ENCODE results near the gene GLO1.

The GLO1 gene

DNA sequence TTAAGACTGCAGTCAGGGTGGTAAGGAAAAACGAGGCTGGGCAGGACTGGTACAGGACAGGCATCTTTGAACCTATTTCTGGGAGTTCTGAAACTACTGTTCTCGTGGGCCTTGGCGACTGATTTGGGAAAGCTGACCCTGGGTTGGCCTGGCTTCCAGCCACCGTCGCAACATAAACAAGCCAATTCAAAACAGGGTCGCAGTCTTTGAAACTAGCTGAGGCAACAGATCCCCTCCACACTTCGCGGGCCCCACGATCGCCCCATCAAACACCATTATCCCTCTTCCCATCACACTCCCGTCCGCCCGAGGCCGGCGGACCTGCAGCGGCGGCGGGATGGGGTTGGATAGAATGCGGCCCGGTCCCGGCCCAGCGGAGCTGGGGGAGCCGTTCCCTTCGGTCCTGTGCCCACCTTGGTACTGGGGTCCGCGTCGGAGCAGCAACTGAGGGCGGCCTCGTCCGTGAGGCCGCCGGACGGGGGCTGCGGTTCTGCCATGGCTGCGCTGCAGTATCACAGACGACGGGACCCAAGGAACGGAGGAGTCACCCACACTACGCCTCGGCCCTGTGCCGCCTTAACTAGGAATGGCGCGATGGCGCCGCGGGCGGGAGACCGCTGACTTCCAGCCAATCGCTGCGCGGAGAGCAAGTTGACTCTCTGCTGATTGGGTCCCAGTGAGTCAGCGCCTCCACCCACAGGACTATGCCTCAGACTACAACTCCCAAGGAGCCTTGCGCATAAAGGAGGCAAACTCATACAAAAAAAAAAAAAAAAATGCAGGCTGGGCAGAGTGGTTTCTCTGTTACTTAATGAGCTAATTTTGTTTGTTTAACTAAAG is at the start of gene GLO1:
Gene GLO1, minus strand, starts transcription at position 588 of the 840 bp plus-strand sequence. Its CDS starts 91 bp downstream, at position 497.
- Histone ChIP-seq H3K4me3 (ENCODE audit: low read length in 2 of 2) (peak within 1 kb of the TSS; percentile 80 to 91), H3K4me1 (ENCODE audit: control insufficient read depth, insufficient read depth, low read length) (no peaks in the 10 kb centered on the region), H3K36me3 (ENCODE audit: control insufficient read depth in 2 of 2, insufficient read depth in 2 of 2, low read length in 2 of 2) (peaks cover 0 to 2% of the 10 kb centered on the region in 2 donors), H3K27me3 (ENCODE audit: control insufficient read depth in 1 of 2, insufficient read depth in 2 of 2, low read length in 2 of 2) (no peaks in the 10 kb centered on the region), H3K27ac (ENCODE audit: low read length) (peak within 1 kb of the TSS; percentile 88), H3K9ac (ENCODE audit: low read length in 2 of 2) (peak within 1 kb of the TSS; percentile 73 to 92), H3K9me3 (ENCODE audit: control insufficient read depth in 2 of 2, low read length in 2 of 2) (peaks cover 0 to 4% of the 10 kb centered on the region in 2 donors)

DNA sequence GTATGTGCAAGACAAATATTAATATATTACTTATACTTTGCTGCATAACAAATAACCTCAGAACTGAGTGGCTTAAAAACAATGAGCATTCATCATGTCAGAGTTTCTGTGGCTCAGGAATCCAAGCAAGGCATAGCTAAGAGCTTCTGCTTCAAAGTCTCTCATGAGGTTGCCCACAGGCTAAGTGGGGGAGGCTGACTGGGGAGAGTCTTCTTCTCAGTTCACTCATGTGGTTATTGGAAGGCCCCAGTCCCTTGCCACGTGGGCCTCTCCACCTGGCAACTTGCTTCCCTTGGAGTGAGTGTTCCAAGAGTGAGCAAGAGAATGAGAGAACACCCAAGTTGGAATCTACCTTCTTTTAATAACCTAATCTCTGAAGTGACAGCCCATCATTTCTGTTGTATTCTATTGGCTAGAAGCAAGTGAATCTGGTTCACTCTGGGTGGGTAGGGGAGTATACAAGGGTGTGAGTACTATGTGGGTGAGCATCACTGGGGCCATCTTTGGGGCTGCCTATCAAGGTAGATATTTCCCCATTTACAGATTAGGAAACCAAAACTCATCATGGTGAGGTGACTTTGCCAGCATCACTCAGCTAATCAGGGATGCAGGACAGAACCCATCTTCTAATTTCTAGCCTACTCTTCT is 48.1 kb upstream of the GLO1 start:
- H3K9ac ChIP-seq (ENCODE audit: low read length in 2 of 2): no peak overlapping the region
- H3K27ac ChIP-seq (ENCODE audit: low read length): no peak overlapping the region
- H3K4me1 ChIP-seq (ENCODE audit: control insufficient read depth, insufficient read depth, low read length): no peaks in the 10 kb centered on the region
- no peaks in the 10 kb centered on the region for H3K27me3 ChIP-seq (ENCODE audit: control insufficient read depth in 1 of 2, insufficient read depth in 2 of 2, low read length in 2 of 2)
- no peaks in the 10 kb centered on the region for H3K36me3 ChIP-seq (ENCODE audit: control insufficient read depth in 2 of 2, insufficient read depth in 2 of 2, low read length in 2 of 2)
- H3K9me3 ChIP-seq (ENCODE audit: control insufficient read depth in 2 of 2, low read length in 2 of 2): no peaks in the 10 kb centered on the region
- H3K4me3 ChIP-seq (ENCODE audit: low read length in 2 of 2): no peak overlapping the region

DNA sequence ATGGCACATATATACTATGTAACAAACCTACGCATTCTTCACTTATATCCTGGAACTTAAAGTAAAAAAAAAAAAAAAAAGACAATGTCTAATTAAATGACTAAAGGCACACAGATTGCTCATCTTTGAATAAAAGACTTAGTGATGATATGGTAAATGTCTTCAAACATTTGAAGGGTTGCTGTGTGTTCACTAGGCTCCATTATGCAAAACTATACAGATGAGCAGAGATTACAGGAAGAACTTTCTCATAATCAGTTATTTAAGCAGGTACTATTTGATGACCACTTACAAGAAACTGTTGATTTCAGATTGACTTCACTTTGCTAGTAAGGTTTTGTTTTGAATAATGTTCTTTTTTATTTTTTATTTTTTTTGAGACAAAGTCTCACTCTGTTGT is 46.5 kb upstream of the GLO1 start:
- no peak overlapping the region for H3K4me3 ChIP-seq (ENCODE audit: low read length in 2 of 2)
- no peaks in the 10 kb centered on the region for H3K27me3 ChIP-seq (ENCODE audit: control insufficient read depth in 1 of 2, insufficient read depth in 2 of 2, low read length in 2 of 2)
- H3K27ac ChIP-seq (ENCODE audit: low read length): no peak overlapping the region
- H3K36me3 ChIP-seq (ENCODE audit: control insufficient read depth in 2 of 2, insufficient read depth in 2 of 2, low read length in 2 of 2): no peaks in the 10 kb centered on the region
- H3K4me1 ChIP-seq (ENCODE audit: control insufficient read depth, insufficient read depth, low read length): no peaks in the 10 kb centered on the region
- H3K9me3 ChIP-seq (ENCODE audit: control insufficient read depth in 2 of 2, low read length in 2 of 2): no peaks in the 10 kb centered on the region
- no peak overlapping the region for H3K9ac ChIP-seq (ENCODE audit: low read length in 2 of 2)

DNA sequence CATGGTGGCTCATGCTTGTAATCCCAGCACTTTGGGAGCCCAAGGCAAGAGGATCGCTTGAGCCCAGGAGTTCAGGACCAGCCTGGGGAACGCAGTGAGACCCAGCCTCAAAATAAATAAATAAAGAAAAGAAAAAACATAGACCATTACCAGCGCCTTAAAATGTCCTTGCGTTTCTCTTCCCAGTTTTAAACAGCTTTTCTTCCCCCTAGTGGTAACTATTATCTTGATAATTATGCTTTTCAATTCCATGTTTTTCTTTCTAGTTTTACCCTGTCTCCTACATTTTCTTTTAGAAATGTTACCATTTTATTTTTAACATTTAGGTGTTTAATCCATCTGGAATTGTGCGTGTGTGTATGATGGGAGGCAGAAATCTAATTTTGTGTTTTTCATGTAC is 36.6 kb upstream of the GLO1 start:
- no peaks in the 10 kb centered on the region for H3K9me3 ChIP-seq (ENCODE audit: control insufficient read depth in 2 of 2, low read length in 2 of 2)
- no peaks in the 10 kb centered on the region for H3K36me3 ChIP-seq (ENCODE audit: control insufficient read depth in 2 of 2, insufficient read depth in 2 of 2, low read length in 2 of 2)
- no peak overlapping the region for H3K4me3 ChIP-seq (ENCODE audit: low read length in 2 of 2)
- no peaks in the 10 kb centered on the region for H3K4me1 ChIP-seq (ENCODE audit: control insufficient read depth, insufficient read depth, low read length)
- no peaks in the 10 kb centered on the region for H3K27me3 ChIP-seq (ENCODE audit: control insufficient read depth in 1 of 2, insufficient read depth in 2 of 2, low read length in 2 of 2)
- no peak overlapping the region for H3K9ac ChIP-seq (ENCODE audit: low read length in 2 of 2)
- H3K27ac ChIP-seq (ENCODE audit: low read length): no peak overlapping the region

DNA sequence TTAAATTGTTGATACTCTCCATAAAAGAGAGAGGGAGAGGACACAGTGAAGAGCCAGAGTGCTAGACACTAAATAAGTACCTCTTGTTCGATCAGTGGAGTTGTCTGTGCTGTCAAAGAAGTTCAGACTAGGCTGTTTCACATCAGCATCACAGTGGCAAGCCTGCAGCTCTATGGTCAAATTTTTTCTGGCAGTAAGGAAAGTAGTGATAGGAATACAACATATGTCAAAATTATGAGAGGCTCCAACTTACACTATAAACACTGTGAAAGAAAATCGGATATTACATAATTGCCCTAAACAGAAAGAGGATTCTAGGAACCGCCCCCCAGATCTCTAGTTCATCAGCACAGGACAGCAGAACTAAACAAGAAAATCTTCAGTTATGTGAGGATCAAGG is 35.3 kb upstream of the GLO1 start:
- H3K27me3 ChIP-seq (ENCODE audit: control insufficient read depth in 1 of 2, insufficient read depth in 2 of 2, low read length in 2 of 2): no peaks in the 10 kb centered on the region
- H3K9me3 ChIP-seq (ENCODE audit: control insufficient read depth in 2 of 2, low read length in 2 of 2): no peaks in the 10 kb centered on the region
- H3K4me3 ChIP-seq (ENCODE audit: low read length in 2 of 2): no peak overlapping the region
- H3K4me1 ChIP-seq (ENCODE audit: control insufficient read depth, insufficient read depth, low read length): no peaks in the 10 kb centered on the region
- no peaks in the 10 kb centered on the region for H3K36me3 ChIP-seq (ENCODE audit: control insufficient read depth in 2 of 2, insufficient read depth in 2 of 2, low read length in 2 of 2)
- H3K9ac ChIP-seq (ENCODE audit: low read length in 2 of 2): no peak overlapping the region
- H3K27ac ChIP-seq (ENCODE audit: low read length): no peak overlapping the region

DNA sequence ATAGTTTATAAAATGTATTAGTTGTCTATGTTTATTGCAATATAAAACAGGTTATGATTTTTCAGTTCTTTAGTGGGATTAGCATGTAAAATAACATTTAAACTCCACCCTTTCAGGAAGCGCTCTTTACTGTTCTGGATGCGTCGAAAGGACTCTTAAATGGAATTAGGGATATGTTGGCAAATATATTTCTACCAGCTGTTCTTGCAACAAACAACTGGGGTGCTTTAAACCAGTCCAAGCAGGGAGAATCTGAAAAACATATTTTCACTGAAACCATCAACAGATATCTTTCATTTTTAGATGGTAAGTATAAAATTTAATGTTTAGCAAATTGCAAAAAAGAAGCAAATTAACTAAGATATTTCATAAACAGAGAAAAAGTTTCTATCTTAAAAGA is 34.0 kb upstream of the GLO1 start:
- no peak overlapping the region for H3K4me3 ChIP-seq (ENCODE audit: low read length in 2 of 2)
- H3K36me3 ChIP-seq (ENCODE audit: control insufficient read depth in 2 of 2, insufficient read depth in 2 of 2, low read length in 2 of 2): no peaks in the 10 kb centered on the region
- H3K27me3 ChIP-seq (ENCODE audit: control insufficient read depth in 1 of 2, insufficient read depth in 2 of 2, low read length in 2 of 2): no peaks in the 10 kb centered on the region
- no peak overlapping the region for H3K27ac ChIP-seq (ENCODE audit: low read length)
- no peak overlapping the region for H3K9ac ChIP-seq (ENCODE audit: low read length in 2 of 2)
- H3K4me1 ChIP-seq (ENCODE audit: control insufficient read depth, insufficient read depth, low read length): no peaks in the 10 kb centered on the region
- H3K9me3 ChIP-seq (ENCODE audit: control insufficient read depth in 2 of 2, low read length in 2 of 2): no peaks in the 10 kb centered on the region

DNA sequence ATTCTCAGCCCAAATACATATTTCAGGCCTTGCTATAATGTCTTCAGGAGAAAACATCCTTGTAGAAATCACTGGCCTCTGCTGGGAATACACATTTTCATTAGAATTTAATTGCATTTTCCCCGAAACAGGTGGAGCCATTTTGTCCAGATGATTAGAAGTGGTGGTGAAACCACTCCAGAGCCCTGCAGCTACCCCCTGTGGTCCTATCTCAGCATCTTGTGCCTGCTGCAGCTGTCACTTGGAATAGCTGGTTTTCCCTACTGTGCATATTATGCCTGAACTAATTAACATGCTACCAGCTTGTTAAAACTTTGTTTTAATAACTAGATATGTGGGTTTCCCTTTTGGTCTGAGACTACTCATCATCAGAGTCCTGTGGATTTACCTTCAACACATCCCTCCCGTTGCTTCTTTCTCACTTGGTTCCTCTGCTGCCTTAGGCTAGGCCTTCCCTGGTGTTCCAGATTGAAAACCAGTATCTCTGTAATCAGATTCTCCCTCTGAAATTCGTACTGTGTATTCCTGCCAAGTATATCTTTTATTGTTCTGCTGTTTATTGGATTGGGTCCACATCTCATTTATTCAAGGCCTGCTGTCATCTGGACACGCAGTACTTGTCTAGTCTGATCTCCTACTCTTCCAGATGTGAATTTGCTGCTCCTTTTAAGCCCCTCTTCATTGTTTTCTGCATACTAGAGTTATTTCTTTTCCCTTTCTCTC is 27.4 kb upstream of the GLO1 start:
- Histone ChIP-seq H3K9ac (ENCODE audit: low read length in 2 of 2) (no peak overlapping the region), H3K9me3 (ENCODE audit: control insufficient read depth in 2 of 2, low read length in 2 of 2) (no peaks in the 10 kb centered on the region), H3K27ac (ENCODE audit: low read length) (no peak overlapping the region), H3K4me3 (ENCODE audit: low read length in 2 of 2) (no peak overlapping the region), H3K36me3 (ENCODE audit: control insufficient read depth in 2 of 2, insufficient read depth in 2 of 2, low read length in 2 of 2) (no peaks in the 10 kb centered on the region), H3K4me1 (ENCODE audit: control insufficient read depth, insufficient read depth, low read length) (no peaks in the 10 kb centered on the region), H3K27me3 (ENCODE audit: control insufficient read depth in 1 of 2, insufficient read depth in 2 of 2, low read length in 2 of 2) (no peaks in the 10 kb centered on the region)

DNA sequence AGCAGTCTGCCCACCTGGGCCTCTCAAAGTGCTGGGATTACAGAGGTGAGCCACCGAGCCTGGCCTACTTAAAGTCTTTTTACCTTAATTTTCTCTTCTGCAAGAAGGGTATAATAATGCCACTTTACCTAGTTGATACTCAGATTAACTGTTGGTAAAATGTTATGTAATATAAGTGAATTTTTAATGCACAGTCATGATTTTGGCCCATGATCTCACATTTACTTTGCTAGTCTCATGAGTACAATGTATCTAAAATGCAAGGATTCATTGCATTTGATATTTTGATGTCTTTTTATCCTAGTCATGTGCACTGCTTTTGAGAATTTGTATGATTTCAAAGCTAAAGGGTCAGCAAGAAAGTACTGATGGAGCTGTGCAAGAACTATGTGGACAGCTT is 25.3 kb upstream of the GLO1 start:
- H3K27me3 ChIP-seq (ENCODE audit: control insufficient read depth in 1 of 2, insufficient read depth in 2 of 2, low read length in 2 of 2): no peaks in the 10 kb centered on the region

DNA sequence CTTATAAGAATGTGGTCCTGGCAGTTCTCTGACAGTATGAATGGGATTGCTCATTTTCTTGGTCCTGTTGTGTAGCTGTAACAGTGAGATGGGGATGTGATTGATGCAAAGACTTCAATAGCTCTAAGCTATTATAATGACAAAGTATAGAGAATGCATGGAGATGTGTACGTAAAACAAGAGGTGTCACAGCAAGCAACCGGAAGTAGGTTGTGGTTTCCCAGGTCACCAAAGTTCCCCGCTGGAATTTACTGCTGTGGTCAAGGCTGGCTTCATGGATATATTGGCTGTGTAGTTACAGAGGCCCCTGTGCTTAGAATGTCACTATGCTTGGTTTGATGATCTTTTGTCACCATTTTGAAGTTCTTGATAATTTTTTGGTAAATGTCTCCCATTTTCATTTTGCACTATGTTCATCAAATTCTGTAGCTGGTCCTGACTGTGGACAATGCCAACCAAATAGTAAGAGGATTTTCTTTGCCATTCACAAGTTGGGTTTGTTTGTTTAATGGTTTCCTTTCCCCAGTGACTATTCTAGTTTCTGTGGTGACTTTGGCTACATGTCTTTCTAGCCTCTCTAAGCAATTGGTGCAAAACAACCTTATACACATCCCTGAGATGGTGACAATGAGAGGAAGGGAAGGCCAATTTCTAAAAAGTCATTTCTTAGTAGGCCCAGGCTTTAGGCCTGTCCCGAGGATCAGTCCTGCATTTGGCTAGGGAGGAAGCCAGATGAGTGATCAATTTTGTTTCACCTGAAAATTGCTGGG is 22.7 kb upstream of the GLO1 start:
- Histone ChIP-seq H3K27me3 (ENCODE audit: control insufficient read depth in 1 of 2, insufficient read depth in 2 of 2, low read length in 2 of 2) (no peaks in the 10 kb centered on the region), H3K4me3 (ENCODE audit: low read length in 2 of 2) (no peak overlapping the region), H3K27ac (ENCODE audit: low read length) (no peak overlapping the region), H3K4me1 (ENCODE audit: control insufficient read depth, insufficient read depth, low read length) (no peaks in the 10 kb centered on the region), H3K9me3 (ENCODE audit: control insufficient read depth in 2 of 2, low read length in 2 of 2) (no peaks in the 10 kb centered on the region), H3K9ac (ENCODE audit: low read length in 2 of 2) (no peak overlapping the region), H3K36me3 (ENCODE audit: control insufficient read depth in 2 of 2, insufficient read depth in 2 of 2, low read length in 2 of 2) (no peaks in the 10 kb centered on the region)

More for the DNA sequence above, 25.3 kb upstream of the GLO1 start:
- H3K9me3 ChIP-seq (ENCODE audit: control insufficient read depth in 2 of 2, low read length in 2 of 2): no peaks in the 10 kb centered on the region
- no peak overlapping the region for H3K27ac ChIP-seq (ENCODE audit: low read length)
- no peaks in the 10 kb centered on the region for H3K36me3 ChIP-seq (ENCODE audit: control insufficient read depth in 2 of 2, insufficient read depth in 2 of 2, low read length in 2 of 2)
- no peaks in the 10 kb centered on the region for H3K4me1 ChIP-seq (ENCODE audit: control insufficient read depth, insufficient read depth, low read length)
- H3K9ac ChIP-seq (ENCODE audit: low read length in 2 of 2): no peak overlapping the region
- no peak overlapping the region for H3K4me3 ChIP-seq (ENCODE audit: low read length in 2 of 2)

DNA sequence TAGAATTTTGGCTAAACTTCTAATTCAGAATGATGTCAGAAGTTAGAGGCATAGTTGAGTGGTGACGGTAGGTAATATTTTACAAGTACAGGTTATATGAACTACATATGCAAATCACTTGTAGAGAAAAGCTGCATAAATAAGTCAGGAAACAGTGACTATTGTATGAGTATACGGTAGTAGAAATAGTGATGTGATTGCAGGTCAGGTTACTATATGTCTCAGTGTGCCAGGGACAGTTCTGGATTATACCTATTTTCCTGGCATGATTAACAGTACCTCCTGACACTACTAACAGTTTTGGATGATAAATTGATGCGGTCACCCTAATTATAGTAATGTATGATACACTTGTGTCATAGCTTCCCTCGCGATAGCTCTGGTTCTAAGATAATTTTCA is 21.4 kb upstream of the GLO1 start:
- H3K9ac ChIP-seq (ENCODE audit: low read length in 2 of 2): no peak overlapping the region
- no peaks in the 10 kb centered on the region for H3K4me1 ChIP-seq (ENCODE audit: control insufficient read depth, insufficient read depth, low read length)
- H3K27me3 ChIP-seq (ENCODE audit: control insufficient read depth in 1 of 2, insufficient read depth in 2 of 2, low read length in 2 of 2): peaks cover 0 to 5% of the 10 kb centered on the region in 2 donors
- no peak overlapping the region for H3K27ac ChIP-seq (ENCODE audit: low read length)
- H3K36me3 ChIP-seq (ENCODE audit: control insufficient read depth in 2 of 2, insufficient read depth in 2 of 2, low read length in 2 of 2): no peaks in the 10 kb centered on the region
- H3K9me3 ChIP-seq (ENCODE audit: control insufficient read depth in 2 of 2, low read length in 2 of 2): no peaks in the 10 kb centered on the region
- H3K4me3 ChIP-seq (ENCODE audit: low read length in 2 of 2): no peak overlapping the region
